Testis (tissue), 3 donors: ENCODE measurements around the gene EEA1. TPM values are rescaled to one million over a fixed set of nuclear protein-coding genes. Genes with fewer than 3 reads are reported as not detected.

Experiments used
- DNase-seq: peaks from one replicate; pipeline ENCODE4 v3.0.0-alpha.2; 2019
- H3K27ac ChIP-seq, 2 donors: fragments of 200-600 bp; sonication (generic); one replicate each; pipeline ENCODE4 v1.5.1; 2019
- H3K27me3 ChIP-seq: fragments of 200-600 bp; sonication (generic); one replicate; pipeline ENCODE4 v1.5.1; 2019
- H3K36me3 ChIP-seq: fragments of 200-600 bp; sonication (generic); one replicate; pipeline ENCODE4 v1.5.1; 2017; ENCODE audit warnings: low read depth; ENCODE audit errors: missing control alignments
- H3K4me1 ChIP-seq: fragments of 200-600 bp; sonication (generic); one replicate; pipeline ENCODE4 v1.5.1; 2019
- H3K4me3 ChIP-seq, 2 donors: fragments of 200-600 bp; sonication (generic); one replicate each; pipeline ENCODE4 v1.5.1; 2017 to 2019
- H3K9me3 ChIP-seq: fragments of 200-600 bp; sonication (generic); one replicate; pipeline ENCODE4 v1.5.1; 2017
- CTCF ChIP-seq, 3 experiments: fragments of 450-650 bp in 2 of 3; fragments of 200-600 bp in 1 of 3; sonication (generic) in 1 of 3; IDR thresholded peaks; one replicate each; pipeline ENCODE4 v1.5.1; 2016 to 2019; ENCODE audit warnings: antibody characterized with exemption in 3 of 3, mild to moderate bottlenecking in 2 of 3, moderate library complexity in 1 of 3
- POLR2A ChIP-seq: fragments of 450-650 bp; IDR thresholded peaks from one replicate; pipeline ENCODE4 v1.6.1; 2017; ENCODE audit warnings: antibody characterized with exemption, mild to moderate bottlenecking, moderate library complexity
- WGBS, 2 donors: methylation state at CpG; one replicate each; pipeline ENCODE4 v1.1.5; 2018; 5-methylcytosine and 5-hydroxymethylcytosine counted together
- intact Hi-C: fragments of 100-400 bp; cut with DNase I; formaldehyde crosslinking; loops from one replicate; pipeline ENCODE4 v1.15.1; 2023; ENCODE audit warnings: low total_unique reads
- polyA plus RNA-seq: library from polyadenylated mRNA; stranded (reverse); fragments of 350-450 nt; fragmentation: Illumina TruSeq; extraction: RNeasy Lipid Tissue Mini Kit (QIAGEN cat#74804); gene quantifications from one replicate; pipeline ENCODE4 v1.2.3, GENCODE V29; 2014; ENCODE audit warnings: low read depth, low replicate concordance; ENCODE audit not compliant: insufficient read depth
- total RNA-seq, 2 donors: library from RNA; depleted of rRNA; stranded (reverse); fragments of >200 nt; gene quantifications; one replicate each; pipeline ENCODE4 v1.2.3, GENCODE V29; 2016

Gene EEA1
- total and polyA plus RNA-seq, 3 donors from 2014 or later = 1.8 to 14.9 (median 14.3) TPM

DNA sequence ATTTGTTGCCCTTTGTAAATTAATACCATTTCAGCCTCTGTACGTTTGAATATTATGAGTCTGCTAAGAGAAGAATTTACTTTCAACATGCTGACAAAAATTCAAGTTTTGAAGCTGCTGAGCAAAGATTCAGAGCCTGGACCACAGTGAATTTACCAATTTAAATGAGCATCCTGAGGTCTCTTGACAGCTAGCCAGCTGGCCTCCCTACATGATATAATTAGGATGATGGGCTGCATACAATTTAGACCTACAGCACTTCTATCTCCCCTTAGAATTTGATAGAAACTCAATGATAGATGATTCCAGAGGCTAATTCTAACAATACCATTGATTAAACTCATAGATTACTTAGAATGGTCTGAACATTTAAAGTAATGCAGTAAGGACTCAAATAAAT is 10.0 kb upstream of the EEA1 start:
- no peak for TF ChIP-seq CTCF (IDR thresholded peaks at IDR 0.05)
- TF ChIP-seq POLR2A = no peak
- no peaks in the 10 kb centered on the region for H3K27me3 ChIP-seq
- intact Hi-C loops = no loop called here
- no peaks in the 10 kb centered on the region for H3K36me3 ChIP-seq
- no peak for DNase-seq
- no peak overlapping the region for H3K27ac ChIP-seq
- WGBS, 2 donors = 83% methylated on average over 1 of the region's 1 CpG
- H3K9me3 ChIP-seq = no peaks in the 10 kb centered on the region
- H3K4me3 ChIP-seq = no peak overlapping the region
- H3K4me1 ChIP-seq = no peaks in the 10 kb centered on the region

DNA sequence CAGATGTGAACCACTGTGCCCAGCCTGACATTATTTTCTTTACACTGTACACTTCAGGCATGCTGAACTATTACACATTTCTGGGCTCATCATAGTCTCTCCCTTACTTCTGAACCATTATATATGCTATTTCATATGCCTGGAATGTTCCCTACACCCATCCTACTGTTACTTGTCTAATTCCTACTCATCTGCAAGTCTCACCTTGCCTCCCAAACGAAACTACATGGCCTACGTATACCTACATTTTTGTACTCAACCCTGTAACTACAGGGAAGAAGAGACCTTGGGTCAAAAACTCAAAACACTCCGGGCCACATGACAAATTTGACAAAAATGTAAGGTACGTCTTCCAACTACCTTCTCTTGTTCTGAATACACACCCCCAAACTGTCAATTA is 9.5 kb upstream of the EEA1 start:
- Histone ChIP-seq H3K4me1 (no peaks in the 10 kb centered on the region), H3K27me3 (no peaks in the 10 kb centered on the region), H3K4me3 (no peak overlapping the region), H3K36me3 (no peaks in the 10 kb centered on the region), H3K9me3 (no peaks in the 10 kb centered on the region), H3K27ac (no peak overlapping the region)
- 92 to 97% methylated on average over 4 of the region's 4 CpGs for whole genome bisulfite sequencing, 2 donors
- intact Hi-C loops = no loop called here
- TF ChIP-seq POLR2A = no peak
- no peak for TF ChIP-seq CTCF (IDR thresholded peaks at IDR 0.05)
- no peak for DNase-seq

- TF ChIP-seq POLR2A (no peak), CTCF (IDR thresholded peaks at IDR 0.05) (no peak)
- Histone ChIP-seq H3K27ac (no peak overlapping the region), H3K27me3 (no peaks in the 10 kb centered on the region), H3K4me1 (no peaks in the 10 kb centered on the region), H3K4me3 (no peak overlapping the region), H3K36me3 (no peaks in the 10 kb centered on the region), H3K9me3 (no peaks in the 10 kb centered on the region)
- DNase-seq = no peak
- 91 to 92% methylated on average over 3 of the region's 3 CpGs for WGBS, 2 donors
- intact Hi-C loops = no loop called here
Observed at GRCh38 chr12:92938018-92938417, 8.9 kb upstream of the EEA1 start.

DNA sequence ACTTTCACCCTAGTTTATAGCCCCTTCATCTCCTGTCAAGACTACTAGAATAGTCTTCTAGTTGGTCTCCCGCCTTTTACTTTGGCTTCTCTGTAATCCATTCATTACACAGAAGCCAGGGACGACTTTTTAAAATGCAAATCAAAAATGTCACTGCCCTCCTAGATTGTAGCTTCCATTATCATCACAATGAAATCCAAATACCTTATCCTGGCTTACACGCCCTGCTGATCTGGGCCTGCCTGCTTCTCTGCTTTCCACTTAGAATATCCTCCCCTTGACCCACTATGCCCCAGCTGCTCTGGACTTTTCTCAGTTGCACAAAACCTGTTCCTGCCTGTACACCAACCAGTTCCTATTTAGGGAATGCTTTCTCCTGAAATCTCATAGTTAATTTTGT is 4.5 kb upstream of the EEA1 start:
- peaks cover 10% of the 10 kb centered on the region for H3K4me1 ChIP-seq
- H3K27ac ChIP-seq = no peak overlapping the region
- TF ChIP-seq POLR2A (no peak), CTCF (IDR thresholded peaks at IDR 0.05) (no peak)
- H3K27me3 ChIP-seq = no peaks in the 10 kb centered on the region
- H3K4me3 ChIP-seq = no peak overlapping the region
- DNase-seq = no peak
- no peaks in the 10 kb centered on the region for H3K36me3 ChIP-seq
- WGBS, 2 donors = 85 to 92% methylated on average over 3 of the region's 3 CpGs
- no peaks in the 10 kb centered on the region for H3K9me3 ChIP-seq
- intact Hi-C loops = no loop called here

GRCh38 chr12:92930421-92930820 is 1.3 kb upstream of the EEA1 start:
- Histone ChIP-seq H3K36me3 (no peaks in the 10 kb centered on the region), H3K9me3 (no peaks in the 10 kb centered on the region), H3K27me3 (no peaks in the 10 kb centered on the region), H3K27ac (no peak overlapping the region), H3K4me1 (peaks cover 20% of the 10 kb centered on the region), H3K4me3 (peak overlapping the region in 1 of 2 donors; percentile 90)
- no peak for DNase-seq
- intact Hi-C loops = no loop called here
- 58 to 72% methylated on average over 3 of the region's 3 CpGs for WGBS, 2 donors
- TF ChIP-seq POLR2A (no peak), CTCF (IDR thresholded peaks at IDR 0.05) (no peak)
